Measurements from ENCODE around the gene CLIC3.
A peak's percentile ranks its signal among the peaks of the same experiment; 100 is the strongest.

CLIC3 gene

DNA sequence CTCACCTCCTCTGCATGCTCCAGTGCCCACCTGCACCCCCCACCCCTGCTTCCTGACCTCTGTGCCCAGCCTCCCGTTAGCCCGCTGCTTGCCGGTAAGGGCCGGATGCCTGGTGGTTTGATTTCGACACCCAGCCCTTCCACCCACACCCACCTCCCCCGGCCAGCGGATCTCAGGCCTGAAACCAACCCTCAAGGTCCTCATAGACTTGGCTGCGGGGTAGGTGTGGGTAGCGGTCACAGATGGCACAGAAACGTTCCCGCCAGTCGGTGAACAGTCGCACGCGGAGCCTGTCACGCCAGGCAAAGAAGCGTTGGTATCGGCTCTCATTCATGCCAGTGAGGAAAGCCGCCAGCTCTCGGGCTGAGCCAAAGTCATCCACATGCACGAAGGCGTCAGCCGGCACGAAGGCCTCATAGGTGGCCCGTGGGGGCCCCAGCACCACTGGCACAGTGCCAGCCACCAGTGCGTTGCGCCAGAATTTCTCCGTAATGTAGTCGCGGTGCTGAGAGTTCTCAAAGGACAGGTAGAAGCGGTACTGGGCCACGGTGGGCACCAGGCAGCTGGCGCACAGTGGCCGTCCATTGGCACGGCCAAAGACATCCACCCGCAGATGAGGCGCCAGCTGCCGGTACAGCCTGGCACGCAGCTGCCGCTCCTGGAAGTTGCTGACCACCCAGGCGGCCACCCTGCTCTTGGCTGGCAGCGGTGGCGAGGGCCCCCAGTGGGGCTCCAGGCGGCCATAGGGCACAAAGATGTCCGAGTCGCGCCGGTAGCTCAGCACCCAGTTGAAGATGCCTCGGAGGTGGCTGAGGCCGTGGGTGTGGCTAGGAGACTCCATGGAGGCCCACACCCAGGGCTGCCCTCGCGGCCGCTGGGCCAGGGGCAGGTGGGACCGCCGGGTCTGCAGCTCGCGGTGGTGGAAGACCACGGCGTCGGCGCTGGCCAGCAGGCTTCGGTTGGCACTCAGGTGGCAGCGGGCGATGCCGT, 34.5 kb upstream of the CLIC3 start:
- DNase-seq = no peak

GRCh38 chr9:137030006-137030405, 33.6 kb upstream of the CLIC3 start:
- no peak for DNase-seq

- DNase-seq = peak; percentile 19
Observed at GRCh38 chr9:137029058-137029936, 32.9 kb upstream of the CLIC3 start.

- peak; percentile 16 for DNase-seq
Observed at GRCh38 chr9:137028263-137029057, 32.1 kb upstream of the CLIC3 start.

GRCh38 chr9:137027369-137028262, 31.2 kb upstream of the CLIC3 start, which contains the start of gene ABCA2:
Gene ABCA2 (minus strand): TSS chr9:137028237. CDS start chr9:137028140, 97 bp downstream.
- DNase-seq = no peak

DNA sequence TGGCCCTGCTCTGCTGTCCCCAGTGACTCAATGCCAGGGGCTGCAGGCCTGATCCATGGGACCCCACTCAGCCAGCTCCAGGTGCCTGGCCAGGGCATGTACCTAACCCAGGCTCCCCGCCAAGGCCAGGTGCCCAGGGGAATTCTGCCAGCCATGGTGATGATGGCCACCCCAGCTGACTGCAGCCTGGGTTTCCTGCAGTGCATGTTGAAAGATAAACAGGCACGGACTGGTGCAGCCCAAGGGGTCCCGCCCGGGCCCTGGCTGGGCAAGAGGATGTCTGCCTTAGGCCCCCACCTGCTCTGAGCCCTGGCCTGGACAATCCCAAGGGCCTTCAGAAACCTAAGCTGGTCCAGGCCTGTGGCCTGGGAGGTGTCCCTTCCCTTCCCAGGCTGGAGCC, 30.5 kb upstream of the CLIC3 start:
- no peak for DNase-seq

DNA sequence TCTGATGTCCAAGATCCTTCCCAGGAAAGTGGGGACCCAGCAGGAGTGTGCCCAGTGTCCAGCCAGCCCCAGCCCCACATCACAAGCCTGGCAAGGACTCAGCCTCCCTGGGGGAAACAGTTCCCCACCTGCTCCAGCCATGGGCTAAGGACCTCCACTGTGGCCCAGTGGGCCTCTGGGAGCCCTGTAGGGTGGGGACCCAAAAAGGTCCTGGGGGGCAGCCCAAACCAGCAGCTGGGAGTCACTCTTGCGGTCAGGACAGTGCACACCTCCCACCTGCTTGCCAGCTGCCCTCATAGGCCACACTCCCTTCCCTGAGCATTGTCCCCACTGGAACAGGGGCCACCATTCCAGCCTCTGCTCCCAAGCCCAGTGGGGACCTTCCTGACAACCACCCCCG, 30.0 kb upstream of the CLIC3 start:
- no peak for DNase-seq

GRCh38 chr9:137025517-137025966, 29.2 kb upstream of the CLIC3 start:
- peak; percentile 86 for DNase-seq

GRCh38 chr9:137023583-137023991, 27.2 kb upstream of the CLIC3 start:
- no peak for DNase-seq

DNA sequence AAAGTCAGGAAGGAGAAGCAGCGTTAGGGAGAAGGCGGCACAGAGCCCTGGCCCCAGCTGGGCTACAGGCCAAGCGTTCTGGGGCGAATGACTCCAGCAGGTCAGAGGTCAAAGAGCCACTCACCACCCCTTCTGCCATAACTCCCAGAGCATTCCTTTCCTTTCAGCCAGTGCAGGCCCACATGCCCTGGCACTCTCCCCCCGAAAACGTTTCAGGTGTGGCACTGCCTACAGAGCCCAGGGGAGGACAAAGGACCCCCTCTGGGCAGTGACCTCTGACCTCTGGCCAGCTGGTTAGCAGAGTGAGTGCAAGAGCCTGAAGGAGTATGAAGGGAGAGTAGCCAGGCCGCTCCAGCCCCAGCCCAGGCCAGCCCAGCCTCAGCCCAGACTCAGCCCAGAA, 26.8 kb upstream of the CLIC3 start:
- DNase-seq = no peak

GRCh38 chr9:137022662-137023008, 26.3 kb upstream of the CLIC3 start:
- no peak for DNase-seq

- DNase-seq = no peak
Observed at GRCh38 chr9:137021979-137022661, 25.8 kb upstream of the CLIC3 start.

DNA sequence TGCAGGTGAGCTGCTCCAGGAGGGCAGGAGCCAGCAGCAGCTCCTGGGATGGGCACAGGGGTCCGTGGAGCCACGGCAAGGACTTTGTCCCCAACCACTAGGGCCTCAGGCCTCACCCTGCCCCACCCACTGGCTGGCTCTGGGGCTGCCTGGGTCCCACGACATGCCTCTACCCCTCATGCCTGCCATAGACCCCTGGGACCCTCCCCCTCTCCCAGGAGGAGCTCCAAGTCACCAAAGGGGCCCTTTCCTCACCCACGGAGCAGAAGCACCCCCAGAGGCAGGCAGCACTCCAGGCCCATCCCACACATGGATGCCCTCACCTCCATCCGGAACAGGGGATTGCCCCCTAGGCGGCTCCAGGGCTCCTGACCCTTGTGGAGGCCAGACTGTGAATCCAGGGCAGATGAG, 25.2 kb upstream of the CLIC3 start:
- no peak for DNase-seq

DNA sequence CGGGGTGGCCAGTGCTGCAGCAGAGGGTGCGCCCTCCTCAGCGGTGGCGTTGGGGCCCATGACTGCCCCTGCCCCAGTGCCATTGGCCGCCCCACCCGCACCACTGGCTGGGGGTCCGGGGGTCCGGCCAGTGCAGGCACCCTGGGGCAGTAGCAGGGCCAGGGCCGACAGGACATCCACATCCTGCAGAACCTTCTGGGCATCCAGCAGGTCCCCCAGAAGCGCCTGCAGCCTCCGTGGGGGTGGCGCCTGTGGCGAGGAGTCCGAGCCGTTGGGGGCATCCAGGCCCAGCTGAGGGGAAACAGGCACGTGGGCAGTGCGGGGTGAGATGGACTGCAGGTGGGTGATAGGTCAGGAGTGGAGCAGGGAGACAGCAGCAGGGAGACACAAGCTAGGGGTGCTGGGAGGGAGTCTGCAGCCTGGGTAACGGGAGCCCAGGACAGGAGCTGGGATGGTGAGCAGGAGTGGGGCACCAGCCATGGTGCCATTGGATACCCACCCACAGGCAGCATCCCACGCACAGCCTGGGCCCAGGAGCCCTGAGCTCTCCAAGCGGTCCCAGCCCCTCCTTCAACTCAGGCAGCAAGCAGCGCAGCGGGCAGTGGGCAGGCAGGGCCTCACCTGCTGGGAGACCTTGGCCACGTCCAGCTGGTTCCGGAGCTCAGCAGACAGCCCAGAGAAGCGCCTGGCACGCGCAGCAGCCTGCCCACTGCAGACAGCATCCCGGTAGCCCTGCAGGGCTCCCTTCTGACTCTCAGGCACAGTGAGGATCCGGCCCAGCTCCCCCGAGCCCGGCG, 24.6 kb upstream of the CLIC3 start:
- no peak for DNase-seq

DNA sequence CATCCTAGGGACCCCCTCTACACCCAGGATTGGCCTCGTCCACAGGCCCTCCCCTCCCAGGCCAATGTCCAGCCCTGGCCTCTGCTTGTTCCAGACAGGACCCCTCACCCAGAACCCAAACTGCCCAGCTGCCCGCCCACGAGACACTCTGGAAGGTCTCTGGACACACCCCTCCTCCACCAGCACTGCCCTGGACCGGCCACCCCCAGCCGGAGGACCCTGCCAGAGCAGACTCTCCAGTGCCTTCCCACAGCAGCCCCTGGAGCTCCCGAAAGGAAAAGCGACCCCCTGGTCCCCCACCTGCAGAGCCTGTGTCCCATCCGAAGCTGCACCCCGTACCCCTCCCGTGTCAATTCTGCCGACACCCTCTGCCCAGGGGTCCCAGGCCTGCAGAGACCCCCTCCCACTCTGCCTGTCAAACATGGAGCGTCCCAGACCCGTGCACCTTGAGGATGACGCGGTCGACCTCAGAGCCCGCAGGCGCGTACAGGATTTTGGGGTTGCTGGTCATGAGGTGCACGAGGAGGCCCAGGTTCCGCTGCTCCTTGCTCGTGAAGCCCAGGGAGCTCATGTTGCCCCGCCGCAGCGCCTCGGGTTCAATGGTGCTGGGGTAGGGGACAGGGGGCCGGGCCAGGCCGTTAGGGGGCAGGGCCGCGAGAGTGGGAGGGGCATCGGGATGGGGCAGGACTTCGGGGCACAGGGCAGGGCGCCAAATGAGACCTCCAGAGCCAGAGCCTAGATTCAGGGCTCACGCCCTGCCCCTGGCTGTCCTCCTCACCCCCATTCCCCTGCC, 23.7 kb upstream of the CLIC3 start:
- DNase-seq = no peak

DNA sequence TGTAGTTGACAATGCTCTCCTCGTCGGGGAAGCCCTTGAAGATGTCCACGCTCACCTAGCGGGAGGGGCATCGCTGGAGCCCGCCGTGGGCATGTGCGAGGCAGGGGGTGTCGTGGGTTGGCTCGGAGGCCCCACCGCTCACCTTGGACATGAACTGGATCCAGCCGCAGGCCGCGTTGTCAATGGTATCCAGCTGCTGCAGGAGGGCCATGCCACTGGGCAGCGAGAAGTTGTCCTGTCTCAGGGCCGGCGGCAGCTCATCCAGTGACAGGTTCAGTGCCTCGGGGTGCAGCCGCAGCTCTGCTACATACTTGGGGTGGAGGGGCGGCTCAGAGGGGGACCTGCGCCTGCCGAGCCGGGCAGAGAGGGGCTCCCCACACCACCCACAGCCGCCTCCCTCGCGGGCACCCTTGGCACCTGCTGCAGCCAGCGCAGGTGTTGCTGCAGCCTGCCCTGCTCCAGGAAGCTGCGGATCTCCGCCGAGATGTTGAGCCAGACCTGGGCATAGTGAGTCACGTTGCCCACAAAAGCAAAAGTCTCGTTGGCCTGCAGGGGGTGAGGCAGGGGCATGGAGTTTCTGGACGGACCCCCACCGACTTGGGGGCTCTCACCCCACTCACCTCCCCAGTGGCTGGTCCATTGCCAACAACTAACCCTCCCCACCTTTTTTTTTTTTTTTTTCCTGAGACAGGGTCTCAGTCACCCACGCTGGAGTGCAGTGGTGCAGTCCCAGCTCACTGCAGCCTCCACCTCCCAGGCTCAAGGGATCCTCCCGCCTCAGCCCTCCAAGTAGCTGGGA, 22.6 kb upstream of the CLIC3 start:
- no peak for DNase-seq

GRCh38 chr9:137017791-137018497, 21.6 kb upstream of the CLIC3 start:
- DNase-seq = no peak

- DNase-seq = no peak
Observed at GRCh38 chr9:137017071-137017470, 20.7 kb upstream of the CLIC3 start.

All from DMS79 (cell line).